K562 (cell line): ENCODE data around the gene CEMIP. TPM values are rescaled to one million over a fixed set of nuclear protein-coding genes. Genes with fewer than 3 reads are reported as not detected.

ENCODE experiments used
- E4F1 ChIP-seq: fragments of 250-450 bp; sonication (Bioruptor Pico); IDR thresholded peaks from 2 replicates; pipeline ENCODE4 v1.5.0; 2021; ENCODE audit warnings: mild to moderate bottlenecking, borderline replicate concordance
- L3MBTL2 ChIP-seq: fragments of 450-650 bp; IDR thresholded peaks from 2 replicates; pipeline ENCODE4 v1.6.1; 2016; ENCODE audit warnings: mild to moderate bottlenecking, moderate library complexity
- MCM7 ChIP-seq, 2 experiments: fragments of 450-650 bp; IDR thresholded peaks; 2 replicates each; pipeline ENCODE4 v1.6.1; 2016 to 2018
- NR2C1 ChIP-seq, 2 experiments: fragments of 450-650 bp; IDR thresholded peaks; 2 replicates each; pipeline ENCODE4 v1.6.1; 2017; ENCODE audit warnings: mild to moderate bottlenecking in 2 of 2, antibody characterized with exemption in 1 of 2, inconsistent platforms in 1 of 2, missing compliant biosample characterization in 1 of 2, missing genetic modification characterization in 1 of 2
- POLR3G ChIP-seq: IDR thresholded peaks from 2 replicates; pipeline ENCODE4 v1.6.1; 2011; ENCODE audit not compliant: insufficient read length, insufficient replicate concordance; ENCODE audit errors: extremely low read depth
- RNF219 ChIP-seq: fragments of 250-450 bp; sonication (Bioruptor Pico); IDR thresholded peaks from 2 replicates; pipeline ENCODE4 v1.5.0; 2022; ENCODE audit warnings: mild to moderate bottlenecking
- SP1 ChIP-seq: sonication (generic); formaldehyde crosslinking; IDR thresholded peaks from 2 replicates; pipeline ENCODE4 v1.8.1; 2022; ENCODE audit warnings: mild to moderate bottlenecking, missing genetic modification reagents
- STAG1 ChIP-seq: sonication (generic); formaldehyde crosslinking; IDR thresholded peaks from 2 replicates; pipeline ENCODE4 v1.5.0; 2020; ENCODE audit warnings: missing genetic modification reagents, borderline replicate concordance
- ZNF134 ChIP-seq: fragments of 250-450 bp; sonication (Bioruptor Pico); conservative IDR thresholded peaks from 2 replicates; pipeline ENCODE4 v1.4.0; 2020
- polyA plus RNA-seq, 8 experiments: library from polyadenylated mRNA; depleted of rRNA in 4 of 8; stranded (reverse) in 5 of 8; unstranded in 3 of 8; fragments of >200 nt; fragmentation: Nextera tagmentation in 2 of 8; fragmentation: Illumina TruSeq in 1 of 8; extraction: Ambion mirVana in 2 of 8; extraction: Trizol in 1 of 8; gene quantifications; 2 replicates each; pipeline versions ENCODE4 v1.2.1 to v1.2.3, GENCODE V29; 2011 to 2014; ENCODE audit warnings: inconsistent platforms in 1 of 8, missing spikeins in 1 of 8
- total RNA-seq, 7 experiments: library from RNA; depleted of rRNA in 6 of 7; stranded (reverse); fragments of >200 nt in 6 of 7; fragmentation: Illumina TruSeq in 2 of 7; extraction: Trizol in 2 of 7; gene quantifications; 2 replicates each; pipeline versions ENCODE4 v1.2.1 to v1.2.3, GENCODE V29; 2011 to 2021; ENCODE audit warnings: low replicate concordance in 1 of 7

The CEMIP gene
- total and polyA plus RNA-seq, 9 of the 15 experiments (the other 6 are each of a cell fraction or from before 2014, with no cell fraction given): 0.33 TPM; not detected in 8

GRCh38 chr15:80970018-80970657, 191.0 kb downstream of the CEMIP start (continued):
- TF ChIP-seq MCM7 (IDR thresholded peaks at IDR 0.05) (no peak), STAG1 (peak; percentile 55; the same call in 1 of the 2 replicates), ZNF134 (CRISPR knock-in tag) (no peak), POLR3G (no peak), E4F1 (CRISPR knock-in tag) (no peak), L3MBTL2 (peak; percentile 67), NR2C1 (IDR thresholded peaks at IDR 0.05) (no peak), NR2C1 (tag; IDR thresholded peaks at IDR 0.05) (no peak), SP1 (CRISPR knock-in tag) (no peak), RNF219 (no peak)
